GM12891 (cell line): ENCODE data around the gene GAS2.

Experiments
- POLR2A ChIP-seq: IDR thresholded peaks from 2 replicates; pipeline ENCODE4 v1.6.1; 2011; ENCODE audit warnings: low read depth, low read length, control low read depth
- POLR2AphosphoS5 ChIP-seq: IDR thresholded peaks from 2 replicates; pipeline ENCODE4 v1.6.1; 2011; ENCODE audit warnings: low read depth, low read length, control low read depth
- POU2F2 ChIP-seq: IDR thresholded peaks from 2 replicates; pipeline ENCODE4 v1.6.1; 2011; ENCODE audit warnings: low read depth, mild to moderate bottlenecking, control low read depth, low read length, moderate library complexity
- TAF1 ChIP-seq: IDR thresholded peaks from 2 replicates; pipeline ENCODE4 v1.6.1; 2011; ENCODE audit warnings: low read depth, low read length, control low read depth

- TF ChIP-seq POLR2A (no peak), POLR2AphosphoS5 (no peak), TAF1 (no peak), POU2F2 (no peak)
Measured at GRCh38 chr11:22725079-22725478, 58.7 kb downstream of the GAS2 start.
